Transverse colon (tissue), 4 donors: ENCODE data around the gene TMEM205. TPM values are rescaled to one million over a fixed set of nuclear protein-coding genes. Genes with fewer than 3 reads are reported as not detected.
A peak's percentile ranks its signal among the peaks of the same experiment; 100 is the strongest.

Experiments used
- DNase-seq: peaks from one replicate; pipeline ENCODE4 v3.0.0-alpha.2; 2019
- H3K27ac ChIP-seq, 4 donors: fragments of 200-600 bp; sonication (generic); 2 replicates each; pipeline ENCODE4 v1.5.1; 2016 to 2018; ENCODE audit warnings: inconsistent platforms in 4 of 4
- H3K27me3 ChIP-seq: fragments of 200-600 bp; sonication (generic); 2 replicates; pipeline ENCODE4 v1.5.1; 2017; ENCODE audit warnings: inconsistent platforms
- H3K36me3 ChIP-seq, 4 donors: fragments of 200-600 bp; sonication (generic); 2 replicates each; pipeline ENCODE4 v1.5.1; 2017 to 2019; ENCODE audit warnings: inconsistent platforms in 4 of 4
- H3K4me1 ChIP-seq, 4 donors: fragments of 200-600 bp; sonication (generic); 2 replicates each; pipeline ENCODE4 v1.5.1; 2017 to 2020; ENCODE audit warnings: inconsistent platforms in 4 of 4
- H3K4me3 ChIP-seq, 4 donors: fragments of 200-600 bp; sonication (generic); 1 replicate in 1 of 4; 2 replicates in 3 of 4; pipeline versions ENCODE4 v1.5.1 to v1.6.1; 2017 to 2019; ENCODE audit warnings: inconsistent platforms in 4 of 4
- H3K9me3 ChIP-seq, 2 donors: fragments of 200-600 bp; sonication (generic); 2 replicates each; pipeline ENCODE4 v1.5.1; 2017 to 2019; ENCODE audit warnings: inconsistent platforms in 2 of 2
- CTCF ChIP-seq, 5 experiments: fragments of 200-600 bp in 3 of 5; fragments of 450-650 bp in 2 of 5; sonication (generic) in 3 of 5; IDR thresholded peaks; 1 replicate in 2 of 5; 2 replicates in 3 of 5; pipeline ENCODE4 v1.5.1; 2016 to 2017; ENCODE audit warnings: antibody characterized with exemption in 5 of 5, inconsistent platforms in 3 of 5, mild to moderate bottlenecking in 2 of 5, moderate library complexity in 1 of 5
- EP300 ChIP-seq: sonication (generic); formaldehyde crosslinking; IDR thresholded peaks from one replicate; pipeline ENCODE4 v1.6.1; 2017; ENCODE audit warnings: antibody characterized with exemption, low read depth
- POLR2A ChIP-seq: fragments of 450-650 bp; IDR thresholded peaks from one replicate; pipeline ENCODE4 v1.6.1; 2016; ENCODE audit warnings: antibody characterized with exemption, mild to moderate bottlenecking, moderate library complexity
- POLR2AphosphoS5 ChIP-seq, 3 donors: sonication (generic); formaldehyde crosslinking; IDR thresholded peaks; one replicate each; pipeline ENCODE4 v1.6.1; 2016; ENCODE audit warnings: antibody characterized with exemption in 3 of 3
- WGBS, 2 donors: methylation state at CpG; one replicate each; pipeline ENCODE4 v1.1.5; 2018; ENCODE audit warnings: low coverage in 1 of 2; 5-methylcytosine and 5-hydroxymethylcytosine counted together
- in situ Hi-C, 4 donors: fragments of 200-750 bp; cut with MboI; loops; one replicate each; pipeline versions ENCODE4 v1.15.0 to v1.15.1; 2017; ENCODE audit warnings: low sequenced_read_pairs in 3 of 4, low pct_ligation_motif_present in 1 of 4, low pct_unique_long_range_greater_than_20kb in 1 of 4
- intact Hi-C: fragments of 100-400 bp; cut with DNase I; formaldehyde crosslinking; loops from one replicate; pipeline ENCODE4 v1.15.1; 2023; ENCODE audit warnings: low total_unique reads
- total RNA-seq, 4 donors: library from RNA; depleted of rRNA; stranded (reverse); fragments of >200 nt; gene quantifications; one replicate each; pipeline ENCODE4 v1.1.0, GENCODE V29; 2016

TMEM205 gene
- total RNA-seq, 4 donors from 2014 or later, result 18.7 to 163 (median 88.4) TPM

GRCh38 chr19:11361771-11362731 lies 16.0 kb upstream of the TMEM205 start:
- peaks cover 0 to 5% (median 0%) of the 10 kb centered on the region in 4 donors for H3K36me3 ChIP-seq
- peak overlapping the region in 1 of 4 donors; percentile 27 for H3K27ac ChIP-seq
- DNase-seq, result no peak

GRCh38 chr19:11361037-11361770 lies 15.1 kb upstream of the TMEM205 start:
- peak overlapping the region in 2 of 4 donors; percentile 10 to 25 for H3K4me3 ChIP-seq
- peak; percentile 92 for DNase-seq
- in situ Hi-C loops, result no loop called here
- H3K9me3 ChIP-seq, result no peaks in the 10 kb centered on the region
- H3K36me3 ChIP-seq, result peaks cover 0 to 5% (median 0%) of the 10 kb centered on the region in 4 donors
- peaks cover 0 to 9% (median 5%) of the 10 kb centered on the region in 4 donors for H3K4me1 ChIP-seq
- TF ChIP-seq POLR2A (no peak), CTCF (IDR thresholded peaks at IDR 0.05) (no peak), POLR2AphosphoS5 (IDR thresholded peaks at IDR 0.05) (no peak), EP300 (no peak)
- peak overlapping the region in 1 of 4 donors; percentile 27 for H3K27ac ChIP-seq
- 29 to 59% methylated on average over 6 to 43 of the region's 43 CpGs for WGBS, 2 donors
- intact Hi-C loops, result no loop called here
- H3K27me3 ChIP-seq, result no peaks in the 10 kb centered on the region

More at GRCh38 chr19:11361771-11362731, 16.0 kb upstream of the TMEM205 start:
- no peaks in the 10 kb centered on the region for H3K9me3 ChIP-seq
- no peaks in the 10 kb centered on the region for H3K27me3 ChIP-seq
- TF ChIP-seq CTCF (IDR thresholded peaks at IDR 0.05) (no peak), POLR2AphosphoS5 (IDR thresholded peaks at IDR 0.05) (no peak), POLR2A (no peak), EP300 (no peak)
- 57 to 80% methylated on average over 12 to 35 of the region's 35 CpGs for WGBS, 2 donors
- intact Hi-C loops (no loop called here), in situ Hi-C loops (no loop called here)
- H3K4me3 ChIP-seq, result no peak overlapping the region
- H3K4me1 ChIP-seq, result peaks cover 0 to 9% (median 2%) of the 10 kb centered on the region in 4 donors

GRCh38 chr19:11359421-11359820 lies 13.4 kb upstream of the TMEM205 start:
- no peak for DNase-seq
- H3K27me3 ChIP-seq, result no peaks in the 10 kb centered on the region
- no peak overlapping the region for H3K4me3 ChIP-seq
- H3K27ac ChIP-seq, result no peak overlapping the region
- TF ChIP-seq EP300 (no peak), CTCF (IDR thresholded peaks at IDR 0.05) (no peak), POLR2AphosphoS5 (IDR thresholded peaks at IDR 0.05) (no peak)
- WGBS, 2 donors, result 87% methylated on average over 11 of the region's 11 CpGs; no CpG with 5 or more reads in 1 of the 2 donors
- no peaks in the 10 kb centered on the region for H3K9me3 ChIP-seq
- in situ Hi-C loops, result no loop called here
- intact Hi-C loops, result no loop called here
- H3K36me3 ChIP-seq, result peaks cover 0 to 5% (median 0%) of the 10 kb centered on the region in 4 donors
- peaks cover 0 to 16% (median 13%) of the 10 kb centered on the region in 4 donors for H3K4me1 ChIP-seq
